ENCODE results near the gene STT3B.

Gene STT3B

DNA sequence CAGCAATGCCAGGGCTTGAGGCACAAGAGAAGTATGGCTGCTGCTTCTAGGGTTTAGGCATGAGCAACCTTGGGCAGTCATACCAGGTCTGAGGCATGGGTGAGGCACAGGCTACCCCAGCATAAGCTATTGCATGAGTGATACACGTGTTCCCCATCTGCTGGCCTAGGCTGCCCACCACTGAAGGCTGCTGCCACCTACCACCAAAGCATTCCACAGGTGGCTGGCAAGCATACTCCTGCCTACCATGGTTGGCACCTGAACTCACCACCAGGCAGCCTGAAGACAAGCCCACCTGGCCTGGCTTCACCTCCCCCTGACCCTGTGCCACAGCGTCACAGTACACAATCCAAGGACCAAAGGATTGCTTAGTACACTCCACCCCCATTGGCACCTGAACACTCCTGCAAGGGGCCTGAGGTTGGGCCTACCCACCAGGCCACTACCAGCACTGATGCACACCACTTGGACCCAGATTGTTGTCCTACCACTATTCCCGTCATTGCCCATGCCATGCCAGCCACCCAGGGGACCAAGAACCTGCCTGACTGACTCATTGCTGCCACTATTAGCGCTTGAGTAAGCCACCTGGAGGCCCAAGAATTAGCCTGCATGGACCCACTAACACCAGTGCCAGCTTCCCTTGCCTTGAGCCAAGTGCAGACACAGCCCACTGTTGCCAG, 115.7 kb downstream of the STT3B start:
- no peak for DNase-seq

DNA sequence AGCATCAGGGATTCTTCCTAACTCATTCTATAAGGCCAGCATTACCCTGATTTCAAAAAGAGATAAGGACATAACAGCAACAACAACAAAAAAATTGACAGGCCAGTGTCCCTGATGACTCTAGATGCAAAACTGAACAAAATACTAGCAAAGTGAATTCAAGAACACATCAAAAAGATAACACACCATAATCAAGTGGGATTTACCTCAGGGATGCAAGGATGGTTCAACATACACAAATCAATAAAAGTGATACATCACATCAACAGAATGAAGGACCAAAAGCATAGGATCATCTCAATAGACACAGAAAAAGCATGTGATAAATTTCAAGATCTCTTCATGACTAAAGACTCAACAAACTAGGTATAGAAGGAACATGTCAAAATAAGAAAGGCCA, 119.6 kb downstream of the STT3B start:
- DNase-seq = no peak

DNA sequence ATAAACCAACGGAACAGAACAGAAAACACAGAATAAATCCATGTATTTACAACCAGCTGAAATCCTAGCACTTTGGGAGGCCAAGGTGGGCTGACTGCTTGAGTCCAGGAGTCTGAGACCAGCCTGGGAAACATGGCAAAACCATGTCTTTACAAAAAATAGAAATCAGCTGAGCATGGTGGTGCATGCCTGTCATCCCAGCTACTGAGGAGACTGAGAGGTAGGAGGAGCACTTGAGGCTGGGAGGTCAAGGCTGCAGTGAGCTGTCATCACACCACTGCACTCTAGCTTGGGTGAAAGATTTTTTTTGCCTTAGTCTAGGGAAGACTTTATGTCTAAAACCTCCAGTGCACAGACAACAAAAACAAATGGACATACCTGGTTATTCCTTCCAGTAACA, 120.7 kb downstream of the STT3B start:
- no peak for DNase-seq

DNA sequence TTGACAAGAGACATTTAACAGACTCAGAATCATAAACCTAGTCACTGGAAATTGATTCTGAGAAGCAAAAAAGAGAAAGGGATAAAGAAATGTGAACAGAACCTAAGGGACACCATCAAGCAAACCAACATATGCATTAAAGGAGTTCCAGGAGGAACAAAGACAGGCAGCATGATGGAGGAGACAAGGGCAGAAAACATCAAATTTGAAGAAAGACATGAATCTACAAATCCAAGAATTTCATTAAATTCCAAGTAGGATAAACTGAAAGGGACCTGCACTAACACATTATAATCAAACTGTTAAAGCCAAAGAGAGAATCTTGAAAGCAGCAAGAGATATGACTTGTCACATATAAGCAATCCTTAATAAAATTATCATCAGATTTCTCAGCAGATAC, 122.3 kb downstream of the STT3B start:
- DNase-seq = no peak

DNA sequence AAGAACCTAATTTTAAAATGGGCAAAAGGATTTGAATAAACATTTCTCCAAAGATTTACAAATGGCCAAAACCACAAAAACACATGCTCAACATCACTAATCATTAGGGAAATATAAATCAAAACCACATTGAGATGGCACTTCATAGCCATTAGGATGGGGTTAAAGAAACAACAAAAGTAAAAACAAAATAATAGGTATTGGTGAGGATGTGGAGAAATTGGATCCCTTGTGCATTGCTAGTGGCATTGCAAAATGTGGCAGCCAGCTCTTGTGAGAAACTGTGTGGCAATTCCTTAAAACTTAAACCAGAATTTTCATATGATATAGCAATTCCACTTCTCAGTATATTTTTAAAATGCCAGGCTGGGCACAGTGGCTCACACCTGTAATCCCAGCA, 126.5 kb downstream of the STT3B start:
- DNase-seq = no peak

DNA sequence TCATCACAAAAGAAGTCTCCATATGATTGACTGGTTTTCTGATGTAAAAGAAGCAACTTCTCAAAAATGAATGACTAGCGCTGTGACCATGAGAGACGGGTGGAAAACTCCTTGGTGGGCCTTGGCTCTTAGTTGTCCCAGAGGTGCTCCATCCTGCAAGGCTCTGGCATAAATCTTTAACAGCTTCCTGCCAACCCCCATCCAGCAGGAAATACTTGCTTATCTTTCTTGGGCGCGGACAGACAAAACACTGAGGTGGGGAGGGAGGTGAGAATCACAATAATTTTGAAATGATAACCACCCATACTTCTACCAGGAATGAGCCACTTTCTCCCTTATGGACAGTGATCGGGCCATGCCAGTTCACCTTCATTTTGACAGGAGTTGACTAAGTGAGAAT, 128.6 kb downstream of the STT3B start:
- no peak for DNase-seq

DNA sequence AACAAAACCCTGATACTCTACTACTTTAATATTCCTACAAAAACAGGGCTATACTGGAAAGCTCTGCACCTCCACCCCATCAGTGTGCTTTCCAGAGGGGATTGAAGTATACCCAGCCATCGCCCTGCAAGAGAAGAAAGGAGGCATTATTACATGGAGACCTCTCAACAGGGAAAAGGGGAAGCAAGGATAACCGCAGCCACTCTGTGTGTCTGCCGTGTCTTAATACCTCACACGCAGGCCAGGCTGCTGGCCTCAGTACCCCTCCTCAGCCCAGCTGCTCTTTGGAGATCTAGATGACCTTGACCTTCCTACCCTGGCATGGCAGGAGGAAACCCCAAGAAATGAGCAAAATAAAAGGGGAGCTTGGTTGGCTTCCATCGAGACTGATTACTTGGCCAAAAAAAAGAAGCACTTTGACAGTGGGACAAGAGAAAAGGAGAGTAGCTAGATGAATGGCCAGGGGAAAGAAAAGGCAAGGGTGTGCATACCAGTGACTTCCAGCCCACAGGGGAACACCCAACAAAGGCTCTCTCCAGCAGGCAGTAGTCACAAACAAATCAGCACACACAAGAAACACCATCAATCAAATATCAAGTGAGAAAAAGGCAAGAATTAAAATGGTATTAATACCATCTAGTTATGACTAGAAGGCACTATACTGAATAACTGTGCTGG, 129.4 kb downstream of the STT3B start:
- no peak for DNase-seq

DNA sequence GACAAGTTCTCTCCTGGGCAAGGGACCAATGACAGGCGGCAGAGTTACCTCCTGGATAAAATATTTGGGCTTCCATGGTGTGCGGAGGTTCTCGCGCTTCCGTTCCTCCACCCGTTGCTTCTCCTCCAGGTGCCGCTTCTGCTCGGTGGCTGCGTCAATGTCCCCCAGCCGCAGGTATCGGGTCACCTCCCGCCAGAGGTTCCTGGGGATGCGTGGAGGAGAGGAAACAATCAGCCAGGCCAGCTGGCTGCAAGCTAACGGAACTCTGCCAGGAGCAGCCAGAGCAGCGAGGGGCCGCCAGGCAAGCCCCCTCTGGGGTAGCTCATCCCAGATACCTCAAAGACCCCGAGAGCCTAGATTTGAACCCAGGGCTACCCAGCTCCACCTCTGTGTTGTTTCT, 131.3 kb downstream of the STT3B start:
- DNase-seq = no peak

DNA sequence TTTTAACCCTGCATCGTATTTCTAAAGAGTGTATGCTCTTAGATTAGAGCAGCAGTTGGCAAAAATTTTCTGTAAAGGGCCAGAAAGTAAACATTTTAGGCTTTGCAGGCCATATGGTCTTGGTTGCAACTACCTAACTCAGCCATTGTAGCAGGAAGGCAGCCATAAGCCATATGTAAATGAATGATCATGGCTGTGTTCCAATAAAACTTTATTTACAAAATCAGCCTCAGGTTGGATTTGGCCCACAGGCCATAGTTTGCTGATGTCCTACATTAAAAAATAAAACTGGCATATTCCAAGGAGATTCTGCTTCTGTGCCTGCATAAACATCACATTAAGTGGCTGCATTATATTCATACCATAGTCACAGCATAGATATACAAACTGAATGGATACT, 134.9 kb downstream of the STT3B start:
- no peak for DNase-seq

DNA sequence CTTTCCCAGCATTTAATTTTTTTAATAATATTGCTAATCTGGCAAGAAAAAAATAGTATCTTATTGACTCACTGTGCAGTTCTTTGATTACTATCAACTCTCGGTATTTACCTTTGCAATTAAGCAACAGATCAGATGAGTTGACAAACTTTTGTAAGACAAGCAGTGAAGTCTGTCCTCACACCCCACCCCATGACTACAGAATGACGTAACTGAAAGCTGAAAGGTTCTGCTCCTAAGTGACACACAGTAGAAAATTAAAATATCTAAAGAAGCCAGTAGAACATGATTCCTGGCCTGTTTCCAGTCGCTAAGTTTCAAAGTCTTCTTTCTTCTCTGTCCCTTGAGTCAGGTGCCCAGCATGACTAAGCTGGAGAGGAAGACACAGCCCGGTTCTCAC, 135.5 kb downstream of the STT3B start:
- DNase-seq = no peak

DNA sequence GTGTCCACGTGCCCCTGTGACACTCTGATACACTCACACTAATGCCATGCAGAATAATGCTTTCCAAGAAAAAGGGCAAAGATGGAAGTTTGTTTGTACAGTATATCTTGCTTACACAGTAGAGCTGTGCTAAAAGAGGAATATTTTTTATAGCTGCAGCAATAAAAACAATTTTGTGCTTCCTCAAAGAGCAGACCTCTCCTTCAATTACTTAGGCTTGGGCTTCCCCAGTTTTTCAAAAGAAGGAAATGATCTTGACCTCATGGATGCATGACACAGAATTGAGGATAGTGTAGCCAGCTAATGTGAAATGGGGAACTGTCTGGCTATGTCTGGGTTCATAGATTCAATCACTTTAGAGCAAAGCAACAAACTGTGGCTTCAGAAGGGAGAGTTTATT, 137.4 kb downstream of the STT3B start:
- DNase-seq = no peak

DNA sequence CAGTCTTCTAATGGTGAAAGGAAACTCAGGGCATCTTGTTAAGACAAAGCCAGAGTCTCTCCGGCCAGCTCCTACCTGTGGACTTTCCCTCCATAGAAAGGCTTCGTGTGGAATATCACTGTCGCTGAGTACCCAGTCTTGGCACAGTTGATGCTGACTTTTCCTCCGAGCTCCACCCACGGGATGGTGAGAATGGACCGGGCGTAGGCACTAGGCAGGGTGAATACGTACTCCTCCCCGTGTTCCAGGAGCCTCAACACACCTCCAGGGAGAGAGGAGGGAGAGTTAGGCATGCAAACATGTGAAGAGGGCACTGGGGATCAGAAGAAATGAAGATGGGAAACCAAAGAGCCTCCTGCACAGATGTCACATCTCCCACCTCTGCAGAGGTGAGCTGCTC, 138.0 kb downstream of the STT3B start:
- DNase-seq = no peak

DNA sequence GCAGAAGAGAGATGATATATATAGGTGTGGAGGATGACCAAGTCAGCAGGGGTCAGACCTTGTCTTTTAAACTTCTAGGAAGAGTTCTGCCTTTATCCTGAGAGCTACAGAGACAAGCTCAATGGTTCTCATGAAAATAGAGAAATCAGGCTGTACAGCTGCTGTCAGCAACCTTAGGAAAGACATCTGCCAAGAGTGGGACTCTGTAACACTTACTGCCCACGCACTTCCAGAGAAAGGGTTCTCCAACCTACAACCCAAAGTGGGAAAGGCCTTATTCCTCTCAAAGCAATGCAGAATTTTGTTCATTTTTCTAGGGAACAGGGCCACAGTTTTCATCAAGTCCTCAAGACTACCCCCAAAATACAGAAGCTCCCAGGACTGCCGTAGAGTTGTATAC, 138.7 kb downstream of the STT3B start:
- no peak for DNase-seq

DNA sequence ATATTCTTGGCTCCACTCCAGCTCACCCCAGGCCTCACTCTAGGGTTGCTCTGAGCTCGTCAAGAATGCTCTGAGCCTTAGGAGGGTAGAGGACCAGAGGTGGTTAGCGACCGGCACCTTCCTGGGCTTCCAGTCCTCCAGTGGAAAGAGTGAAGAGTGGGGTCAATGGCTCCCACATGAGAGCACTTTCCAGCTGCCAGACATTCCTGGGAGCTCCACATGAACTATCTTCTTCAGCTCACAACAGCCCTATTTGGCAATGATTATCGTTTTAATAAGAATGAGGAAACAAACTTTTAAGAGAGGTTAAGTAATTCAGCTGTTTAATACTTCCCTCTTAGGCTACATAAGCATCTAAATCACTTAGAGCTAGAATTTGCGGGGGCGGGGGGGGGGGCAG, 139.3 kb downstream of the STT3B start:
- peak; percentile 35 for DNase-seq

DNA sequence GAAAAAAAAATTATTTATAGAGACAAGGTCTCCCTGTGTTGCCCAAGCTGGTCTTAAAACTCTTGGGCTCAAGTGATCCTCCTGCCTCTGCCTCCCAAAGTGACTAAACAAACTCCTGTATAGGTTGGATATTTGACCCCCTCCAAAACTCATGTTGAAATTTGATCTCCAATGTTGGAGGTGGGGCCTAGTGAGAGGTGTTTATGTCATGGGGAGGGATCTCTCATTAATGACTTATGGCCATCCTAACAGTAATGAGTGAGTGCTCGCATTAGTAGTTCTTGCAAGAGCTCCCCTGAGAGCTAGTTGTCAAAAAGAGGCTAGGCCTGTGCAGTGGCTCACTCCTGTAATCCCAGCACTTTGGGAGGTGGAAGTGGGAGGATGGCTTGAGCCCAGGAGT, 141.2 kb downstream of the STT3B start:
- no peak for DNase-seq

DNA sequence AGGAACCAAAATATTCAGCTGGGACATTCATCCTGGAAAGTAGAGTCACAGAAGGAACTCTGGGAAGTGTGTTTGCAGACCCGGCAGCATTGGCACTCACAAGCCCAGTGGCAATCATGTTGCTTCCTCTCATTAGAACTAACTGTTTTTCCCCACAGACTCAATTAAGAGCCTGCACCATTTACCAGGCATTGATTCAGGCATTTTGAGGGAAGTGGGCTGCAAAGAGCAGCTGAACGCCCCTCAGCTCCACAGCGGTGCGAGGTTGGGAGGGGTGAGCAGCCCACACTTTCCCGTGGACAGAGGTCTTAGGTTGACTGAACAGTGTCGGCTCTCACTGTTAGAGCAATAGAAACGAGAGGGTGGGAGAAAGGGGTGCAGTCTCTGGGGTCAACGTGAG, 143.8 kb downstream of the STT3B start:
- DNase-seq = no peak

DNA sequence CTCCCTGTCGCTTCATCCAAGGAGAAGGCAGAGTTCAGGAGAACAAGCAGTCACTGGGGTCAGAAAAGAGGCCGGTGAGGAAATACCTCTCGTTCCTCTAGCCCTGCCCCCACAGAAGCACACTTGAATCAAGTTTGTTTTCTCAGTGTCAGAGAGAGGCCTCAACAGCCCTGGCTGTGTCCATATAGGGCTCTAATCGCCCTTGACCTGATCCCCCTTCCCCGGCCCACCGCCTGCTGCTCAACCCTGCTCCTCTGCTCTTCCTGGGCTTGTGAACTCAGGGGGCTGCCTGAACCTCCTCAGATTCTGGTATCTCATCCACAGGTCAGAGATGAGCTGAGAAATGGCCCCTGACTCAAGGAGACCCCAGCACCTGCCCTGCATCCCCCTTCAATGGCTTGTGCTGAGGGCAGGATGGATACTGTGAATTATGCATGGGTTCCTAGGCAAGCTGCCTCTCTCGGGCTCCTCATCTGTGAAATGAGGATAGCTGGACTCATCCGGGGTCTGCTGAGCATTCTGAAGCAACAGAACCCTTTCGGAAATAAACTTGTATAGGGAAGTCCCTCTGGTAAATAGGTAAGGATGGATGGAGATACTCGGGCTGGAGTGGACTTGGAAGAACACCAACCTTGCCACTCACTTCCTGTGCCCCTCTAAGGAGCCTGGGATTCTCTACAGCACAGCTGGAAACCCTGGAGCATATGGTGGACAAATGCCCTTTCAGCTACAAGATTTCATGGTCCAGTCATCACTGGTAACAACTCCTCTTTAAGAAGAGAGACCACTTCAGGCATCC, 147.5 kb downstream of the STT3B start:
- no peak for DNase-seq
